Right lobe of liver (tissue), 4 donors: ENCODE data around the gene SPOPL.
A peak's percentile ranks its signal among the peaks of the same experiment; 100 is the strongest.

Experiments used
- CTCF ChIP-seq, 4 donors: fragments of 200-600 bp in 3 of 4; fragments of 450-650 bp in 1 of 4; IDR thresholded peaks; one replicate each; pipeline versions ENCODE4 v1.5.1 to v1.8.0; 2016 to 2022; ENCODE audit warnings: antibody characterized with exemption in 4 of 4, mild to moderate bottlenecking in 2 of 4
- POLR2A ChIP-seq: fragments of 450-650 bp; IDR thresholded peaks from one replicate; pipeline ENCODE4 v1.6.1; 2017; ENCODE audit warnings: antibody characterized with exemption, mild to moderate bottlenecking
- donor health status: DM: no; HTN: no; CAD: no.
- donor health status: DM: no; HTN: no; CAD: no.
- donor health status: DM: no; HTN: yes; CAD: no.

- TF ChIP-seq CTCF (IDR thresholded peaks at IDR 0.05) (peak; percentile 19 to 38 (median 23)), POLR2A (no peak)
Observed at GRCh38 chr2:138476940-138477339, 24.6 kb upstream of the SPOPL start.
